Colonic mucosa (tissue), 4 donors: ENCODE measurements around the gene TRMT2A. TPM values are rescaled to one million over a fixed set of nuclear protein-coding genes. Genes with fewer than 3 reads are reported as not detected.

Experiments
- DNase-seq: peaks from one replicate; pipeline ENCODE4 v3.0.0-alpha.2; 2020
- H3K27ac ChIP-seq: fragments of 200-600 bp; one replicate; pipeline ENCODE4 v1.8.0; 2021
- H3K27me3 ChIP-seq: fragments of 200-600 bp; one replicate; pipeline ENCODE4 v1.8.0; 2021
- H3K36me3 ChIP-seq: fragments of 200-600 bp; one replicate; pipeline ENCODE4 v1.8.0; 2021
- H3K4me1 ChIP-seq: fragments of 200-600 bp; one replicate; pipeline ENCODE4 v1.8.0; 2021; ENCODE audit warnings: mild to moderate bottlenecking
- H3K4me3 ChIP-seq: fragments of 200-600 bp; one replicate; pipeline ENCODE4 v1.8.0; 2021
- H3K9ac ChIP-seq, 2 donors: one replicate each; pipeline ENCODE4 v1.7.0; 2013; ENCODE audit warnings: control low read depth in 2 of 2, low read depth in 2 of 2, low read length in 2 of 2
- H3K9me3 ChIP-seq: fragments of 200-600 bp; one replicate; pipeline ENCODE4 v1.8.0; 2021
- CTCF ChIP-seq: fragments of 200-600 bp; IDR thresholded peaks from one replicate; pipeline ENCODE4 v1.8.0; 2022; ENCODE audit warnings: antibody characterized with exemption, mild to moderate bottlenecking
- intact Hi-C: fragments of 100-400 bp; cut with DNase I; formaldehyde crosslinking; loops from one replicate; pipeline ENCODE4 v1.14.1; 2022
- total RNA-seq, 2 donors: library from RNA; stranded (reverse); fragmentation: NEBNext Ultra II Directional in 1 of 2; extraction: Animal tissue kit (Norgen Biotek cat#: 25700) in 1 of 2; gene quantifications; one replicate each; pipeline ENCODE4 v1.2.1, GENCODE V29; 2021
- donor health status: healthy.
- donor health status: DM: no; HTN: no; CAD: no.
- donor health status: DM: no; HTN: no; CAD: no.

Gene TRMT2A
- total RNA-seq, 2 donors from 2014 or later = 31.9 to 63.6 TPM

GRCh38 chr22:20096574-20097420, 20.2 kb downstream of the TRMT2A start:
- H3K36me3 ChIP-seq = peaks cover 25% of the 10 kb centered on the region
- no peak for TF ChIP-seq CTCF
- DNase-seq = no peak
- no peak overlapping the region for H3K4me3 ChIP-seq
- intact Hi-C loops = no loop called here
- H3K9me3 ChIP-seq = no peaks in the 10 kb centered on the region
- no peak overlapping the region for H3K27ac ChIP-seq
- no peaks in the 10 kb centered on the region for H3K4me1 ChIP-seq
- H3K9ac ChIP-seq = no peak overlapping the region
- H3K27me3 ChIP-seq = no peaks in the 10 kb centered on the region

GRCh38 chr22:20095521-20095920, 21.5 kb downstream of the TRMT2A start:
- TF ChIP-seq CTCF = no peak
- Histone ChIP-seq H3K27ac (no peak overlapping the region), H3K9me3 (no peaks in the 10 kb centered on the region), H3K9ac (no peak overlapping the region), H3K4me1 (no peaks in the 10 kb centered on the region), H3K36me3 (peaks cover 24% of the 10 kb centered on the region), H3K4me3 (no peak overlapping the region), H3K27me3 (no peaks in the 10 kb centered on the region)
- DNase-seq = no peak
- intact Hi-C loops = no loop called here

- Histone ChIP-seq H3K9me3 (no peaks in the 10 kb centered on the region), H3K4me3 (no peak overlapping the region), H3K36me3 (peaks cover 24% of the 10 kb centered on the region), H3K9ac (no peak overlapping the region), H3K27ac (no peak overlapping the region), H3K4me1 (no peaks in the 10 kb centered on the region), H3K27me3 (no peaks in the 10 kb centered on the region)
- intact Hi-C loops = no loop called here
- no peak for TF ChIP-seq CTCF
- no peak for DNase-seq
These were observed 22.7 kb downstream of the TRMT2A start for GRCh38 chr22:20094197-20094807.

- DNase-seq = no peak
- H3K36me3 ChIP-seq = peaks cover 28% of the 10 kb centered on the region
- H3K9me3 ChIP-seq = no peaks in the 10 kb centered on the region
- intact Hi-C loops = no loop called here
- no peak overlapping the region for H3K27ac ChIP-seq
- no peak overlapping the region for H3K9ac ChIP-seq
- no peaks in the 10 kb centered on the region for H3K4me1 ChIP-seq
- H3K4me3 ChIP-seq = no peak overlapping the region
- H3K27me3 ChIP-seq = no peaks in the 10 kb centered on the region
- TF ChIP-seq CTCF = no peak
These were observed 23.4 kb downstream of the TRMT2A start for GRCh38 chr22:20093418-20094196.

GRCh38 chr22:20092477-20092854, 24.6 kb downstream of the TRMT2A start:
- Histone ChIP-seq H3K4me1 (no peaks in the 10 kb centered on the region), H3K4me3 (no peak overlapping the region), H3K9me3 (no peaks in the 10 kb centered on the region), H3K36me3 (peaks cover 33% of the 10 kb centered on the region), H3K27ac (no peak overlapping the region), H3K9ac (no peak overlapping the region), H3K27me3 (no peaks in the 10 kb centered on the region)
- TF ChIP-seq CTCF = no peak
- intact Hi-C loops = no loop called here
- DNase-seq = no peak
